Adrenal gland (tissue), 12 donors: ENCODE measurements around the gene LMF2. TPM values are rescaled to one million over a fixed set of nuclear protein-coding genes. Genes with fewer than 3 reads are reported as not detected.

ENCODE experiments used
- DNase-seq, 7 donors: peaks; one replicate each; pipeline ENCODE4 v3.0.0-alpha.2; 2019 to 2020
- H3K27ac ChIP-seq, 5 donors: fragments of 200-600 bp; sonication (generic) in 4 of 5; 1 replicate in 3 of 5; 2 replicates in 2 of 5; pipeline versions ENCODE4 v1.5.1 to v1.8.0; 2016 to 2020; ENCODE audit warnings: mild to moderate bottlenecking in 1 of 5
- H3K27me3 ChIP-seq: fragments of 200-600 bp; 2 replicates; pipeline ENCODE4 v1.8.0; 2021
- H3K36me3 ChIP-seq, 2 donors: fragments of 200-600 bp; replicated peaks in 1 of 2; 1 replicate in 1 of 2; 2 replicates in 1 of 2; pipeline versions ENCODE4 v1.5.1 to v1.8.0; 2018 to 2022
- H3K4me1 ChIP-seq, 2 donors: fragments of 200-600 bp; replicated peaks in 1 of 2; 1 replicate in 1 of 2; 2 replicates in 1 of 2; pipeline versions ENCODE4 v1.5.1 to v1.8.0; 2018 to 2021
- H3K4me3 ChIP-seq, 4 donors: fragments of 200-600 bp; sonication (generic) in 3 of 4; one replicate each; pipeline ENCODE4 v1.5.1; 2016 to 2018
- H3K9me3 ChIP-seq, 3 donors: fragments of 200-600 bp; sonication (generic) in 1 of 3; replicated peaks in 1 of 3; 1 replicate in 2 of 3; 2 replicates in 1 of 3; pipeline versions ENCODE4 v1.5.1 to v1.8.0; 2016 to 2021
- POLR2A ChIP-seq, 2 donors: fragments of 450-650 bp; IDR thresholded peaks; one replicate each; pipeline ENCODE4 v1.6.1; 2017; ENCODE audit warnings: antibody characterized with exemption in 2 of 2, mild to moderate bottlenecking in 2 of 2, moderate library complexity in 1 of 2
- whole genome bisulfite sequencing, 4 donors: extraction: QIAGEN DNeasy Blood & Tissue Kit in 2 of 4; methylation state at CpG; one replicate each; pipeline versions ENCODE4 v1.1.5 to v1.1.7; 2013 to 2017; 5-methylcytosine and 5-hydroxymethylcytosine counted together
- intact Hi-C, 2 donors: fragments of 100-400 bp; cut with DNase I; formaldehyde crosslinking; loops; one replicate each; pipeline versions ENCODE4 v1.14.1 to v1.15.0; 2022 to 2023
- polyA plus RNA-seq, 3 donors: library from polyadenylated mRNA; stranded (reverse); fragments of 200-250 nt in 2 of 3; fragments of 350-450 nt in 1 of 3; fragmentation: Illumina TruSeq in 1 of 3; extraction: RNeasy Lipid Tissue Mini Kit (QIAGEN cat#74804) in 1 of 3; gene quantifications; one replicate each; pipeline ENCODE4 v1.2.3, GENCODE V29; 2013 to 2014
- total RNA-seq, 9 donors: library from RNA; depleted of rRNA in 4 of 9; stranded (reverse); fragments of >200 nt in 4 of 9; fragments of 120-200 nt in 1 of 9; fragmentation: NEBNext Ultra II Directional in 1 of 9; extraction: Animal tissue kit (Norgen Biotek cat#: 25700) in 1 of 9; gene quantifications; one replicate each; pipeline versions ENCODE4 v1.1.0 to v1.2.4, GENCODE V29; 2013 to 2023
- TF ChIP-seq, protein P1 (sequence below), 6 experiments: fragments of 450-650 bp in 4 of 6; fragments of 200-600 bp in 2 of 6; sonication (generic) in 1 of 6; IDR thresholded peaks; 1 replicate in 5 of 6; 2 replicates in 1 of 6; pipeline versions ENCODE4 v1.5.1 to v1.8.0; 2016 to 2021; ENCODE audit warnings: antibody characterized with exemption in 6 of 6, mild to moderate bottlenecking in 2 of 6, moderate library complexity in 1 of 6
- donor health status: healthy with polysubstance abuse.
- donor health status: Bipolar disorder and iron deficiency.
- donor health status: DM: yes; HTN: yes; CAD: no.
- donor health status: DM: no; HTN: no; CAD: no.
- donor health status: DM: no; HTN: no; CAD: no.
- donor health status: DM: yes; HTN: yes; CAD: no.

Gene LMF2
- total and polyA plus RNA-seq, 12 donors = 6.3 to 120 (median 78.3) TPM

DNA sequence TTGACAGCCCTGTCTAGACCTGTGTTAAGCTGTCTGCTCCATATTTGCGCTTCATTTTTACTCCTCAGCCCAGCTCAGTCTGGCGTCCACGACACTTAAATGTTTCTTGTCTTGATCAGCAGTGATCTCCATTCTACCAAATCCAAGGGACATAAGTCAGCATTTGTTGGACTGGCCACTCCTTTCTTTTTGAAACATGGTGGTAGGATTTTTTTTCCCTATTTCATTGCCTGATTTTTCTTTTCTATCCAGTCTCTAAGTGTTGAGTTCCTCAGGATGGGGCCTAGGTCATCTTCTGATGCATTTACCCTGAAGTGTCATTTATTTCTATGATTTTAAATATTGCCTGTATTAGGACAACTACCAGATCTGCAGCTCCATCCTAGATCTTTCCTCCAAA, 1.4 kb upstream of the LMF2 start:
- peaks cover 0 to 19% of the 10 kb centered on the region in 2 donors for H3K36me3 ChIP-seq
- 7 to 21% (median 16%) methylated on average over 3 of the region's 3 CpGs for WGBS, 4 donors
- no peaks in the 10 kb centered on the region for H3K9me3 ChIP-seq
- peak overlapping the region in 1 of 4 donors; percentile 96 for H3K4me3 ChIP-seq
- no peaks in the 10 kb centered on the region for H3K27me3 ChIP-seq
- peak overlapping the region in 4 of 5 donors; percentile 91 to 97 (median 93) for H3K27ac ChIP-seq
- TF ChIP-seq, protein P1, sequence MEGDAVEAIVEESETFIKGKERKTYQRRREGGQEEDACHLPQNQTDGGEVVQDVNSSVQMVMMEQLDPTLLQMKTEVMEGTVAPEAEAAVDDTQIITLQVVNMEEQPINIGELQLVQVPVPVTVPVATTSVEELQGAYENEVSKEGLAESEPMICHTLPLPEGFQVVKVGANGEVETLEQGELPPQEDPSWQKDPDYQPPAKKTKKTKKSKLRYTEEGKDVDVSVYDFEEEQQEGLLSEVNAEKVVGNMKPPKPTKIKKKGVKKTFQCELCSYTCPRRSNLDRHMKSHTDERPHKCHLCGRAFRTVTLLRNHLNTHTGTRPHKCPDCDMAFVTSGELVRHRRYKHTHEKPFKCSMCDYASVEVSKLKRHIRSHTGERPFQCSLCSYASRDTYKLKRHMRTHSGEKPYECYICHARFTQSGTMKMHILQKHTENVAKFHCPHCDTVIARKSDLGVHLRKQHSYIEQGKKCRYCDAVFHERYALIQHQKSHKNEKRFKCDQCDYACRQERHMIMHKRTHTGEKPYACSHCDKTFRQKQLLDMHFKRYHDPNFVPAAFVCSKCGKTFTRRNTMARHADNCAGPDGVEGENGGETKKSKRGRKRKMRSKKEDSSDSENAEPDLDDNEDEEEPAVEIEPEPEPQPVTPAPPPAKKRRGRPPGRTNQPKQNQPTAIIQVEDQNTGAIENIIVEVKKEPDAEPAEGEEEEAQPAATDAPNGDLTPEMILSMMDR (IDR thresholded peaks at IDR 0.05) = no peak
- no peak for TF ChIP-seq POLR2A (IDR thresholded peaks at IDR 0.05)
- peaks cover 8 to 25% of the 10 kb centered on the region in 2 donors for H3K4me1 ChIP-seq
- intact Hi-C loops = no loop called here
- no peak for DNase-seq

DNA sequence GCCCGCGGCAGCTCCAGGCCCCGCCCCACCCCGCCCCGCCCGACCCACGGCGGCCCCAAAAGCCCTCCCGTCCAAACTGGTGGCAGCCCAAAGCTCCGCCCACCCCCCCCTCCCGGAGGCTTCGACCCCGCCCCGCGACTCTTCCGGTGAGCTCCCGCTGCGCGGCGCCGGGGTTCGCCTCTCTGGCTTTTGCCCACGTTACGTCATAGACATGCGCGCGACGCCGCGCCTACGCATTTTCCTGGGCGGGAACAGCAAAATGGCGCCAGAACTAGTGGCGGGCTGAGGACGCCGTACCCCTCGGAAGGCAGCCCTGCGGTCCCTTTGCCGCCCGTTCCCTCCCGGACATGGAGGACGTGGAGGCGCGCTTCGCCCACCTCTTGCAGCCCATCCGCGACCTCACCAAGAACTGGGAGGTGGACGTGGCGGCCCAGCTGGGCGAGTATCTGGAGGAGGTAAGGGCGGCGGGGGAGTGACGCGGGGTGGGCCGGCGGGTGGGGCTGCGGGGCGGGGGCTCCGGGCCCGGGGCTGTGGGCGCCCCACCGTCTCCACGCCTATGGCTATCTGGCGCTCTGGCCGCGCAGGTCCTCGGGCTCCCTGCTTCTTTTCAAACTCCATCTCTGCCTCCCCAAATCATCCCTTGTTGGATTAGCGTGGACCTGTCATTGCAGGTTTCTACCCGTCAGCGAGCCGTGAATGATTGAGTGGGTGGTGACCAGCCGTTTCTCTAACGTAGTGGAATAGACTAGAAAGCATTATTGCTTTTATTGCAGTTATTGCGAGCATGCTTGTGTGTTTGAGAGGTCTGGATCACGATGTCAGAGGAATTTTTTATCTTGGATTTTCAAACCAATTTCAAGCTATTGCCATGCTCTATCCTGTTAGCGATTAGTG, 736 bp upstream of the LMF2 start, which contains the start of gene NCAPH2:
TSS of gene NCAPH2 (plus strand) at position 234 of the 894 bp plus-strand sequence. CDS start at position 348, 114 bp downstream.
- 1 to 3% (median 1%) methylated on average over 9 to 76 of the region's 76 CpGs for WGBS, 4 donors
- TF ChIP-seq, protein P1 (IDR thresholded peaks at IDR 0.05) = no peak
- TF ChIP-seq POLR2A (IDR thresholded peaks at IDR 0.05) = peak; percentile 77 to 81
- intact Hi-C loops = no loop called here
- Histone ChIP-seq H3K27me3 (no peaks in the 10 kb centered on the region), H3K27ac (peak within 1 kb of the TSS; percentile 6 to 97 (median 92)), H3K9me3 (no peaks in the 10 kb centered on the region), H3K4me3 (peak within 1 kb of the TSS; percentile 71 to 97 (median 91)), H3K36me3 (peaks cover 0 to 23% of the 10 kb centered on the region in 2 donors), H3K4me1 (peaks cover 8 to 25% of the 10 kb centered on the region in 2 donors)
- DNase-seq = peak; percentile 95 to 98 (median 97)

DNA sequence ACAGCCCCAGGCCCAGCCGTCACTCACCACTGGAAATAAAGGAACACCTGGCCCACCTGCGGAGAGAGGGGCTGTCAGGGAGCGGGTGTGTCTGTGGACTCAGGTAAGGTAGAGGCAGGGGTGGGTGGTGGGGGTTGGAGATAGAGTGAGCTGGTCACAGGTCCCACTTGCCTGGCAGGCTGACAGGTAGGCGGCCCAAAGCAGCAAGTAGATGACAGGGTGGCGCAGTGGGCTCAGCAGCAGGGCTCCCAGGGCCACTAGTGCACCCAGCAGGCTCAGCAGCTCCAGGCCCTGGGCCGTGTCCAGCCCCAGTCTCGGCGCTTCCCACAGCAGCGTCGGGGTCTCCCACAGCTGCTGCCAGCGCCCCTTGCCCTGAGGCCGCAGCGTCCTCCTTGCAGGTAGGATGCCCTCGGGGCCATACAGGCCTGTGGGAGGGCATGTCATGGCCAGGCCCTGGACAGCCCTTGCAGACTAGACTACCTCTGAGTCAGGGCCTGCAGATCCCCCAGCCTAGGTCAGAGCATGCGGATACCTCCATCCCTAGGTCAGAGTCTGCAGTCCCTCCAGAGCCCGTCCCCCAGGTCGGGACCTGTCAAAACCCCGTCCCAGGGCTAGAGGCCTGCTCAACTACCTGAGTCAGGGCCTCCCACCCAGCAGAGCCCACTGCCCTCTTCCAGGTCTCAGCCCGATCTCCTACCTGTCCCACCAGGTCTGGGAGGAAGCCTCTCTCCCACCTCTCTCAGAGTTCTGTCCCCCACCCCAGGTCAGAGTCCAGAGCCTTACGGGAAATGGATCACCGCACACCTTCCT, 686 bp downstream of the LMF2 start:
- Histone ChIP-seq H3K9me3 (no peaks in the 10 kb centered on the region), H3K36me3 (peaks cover 0 to 32% of the 10 kb centered on the region in 2 donors), H3K27ac (peak overlapping the region in 4 of 5 donors; percentile 60 to 97 (median 74)), H3K4me3 (peak overlapping the region; percentile 71 to 88 (median 82)), H3K4me1 (peaks cover 8 to 25% of the 10 kb centered on the region in 2 donors), H3K27me3 (no peaks in the 10 kb centered on the region)
- TF ChIP-seq, protein P1 (IDR thresholded peaks at IDR 0.05) = no peak
- TF ChIP-seq POLR2A (IDR thresholded peaks at IDR 0.05) = no peak
- intact Hi-C loops = no loop called here
- 22 to 52% (median 29%) methylated on average over 7 to 21 of the region's 21 CpGs for WGBS, 4 donors
- peak in 4 of 7 donors; percentile 54 to 71 (median 60) for DNase-seq
